Activated CD4-positive, alpha-beta T cell treated with anti-CD3 and anti-CD28 coated beads, Interleukin-2, amount 50 U/mL, for 4 hours (primary cell): ENCODE data around the gene TCTN3.
"Not testable (repeated sequence)": the region's sequence is repeated elsewhere in the genome, so short reads cannot be mapped to it uniquely, and the experiment has no call there.

Source experiments
- DNase-seq, 2 experiments: peaks; one replicate each; pipeline ENCODE4 v3.0.0-alpha.2; 2020

Gene TCTN3, protein sequence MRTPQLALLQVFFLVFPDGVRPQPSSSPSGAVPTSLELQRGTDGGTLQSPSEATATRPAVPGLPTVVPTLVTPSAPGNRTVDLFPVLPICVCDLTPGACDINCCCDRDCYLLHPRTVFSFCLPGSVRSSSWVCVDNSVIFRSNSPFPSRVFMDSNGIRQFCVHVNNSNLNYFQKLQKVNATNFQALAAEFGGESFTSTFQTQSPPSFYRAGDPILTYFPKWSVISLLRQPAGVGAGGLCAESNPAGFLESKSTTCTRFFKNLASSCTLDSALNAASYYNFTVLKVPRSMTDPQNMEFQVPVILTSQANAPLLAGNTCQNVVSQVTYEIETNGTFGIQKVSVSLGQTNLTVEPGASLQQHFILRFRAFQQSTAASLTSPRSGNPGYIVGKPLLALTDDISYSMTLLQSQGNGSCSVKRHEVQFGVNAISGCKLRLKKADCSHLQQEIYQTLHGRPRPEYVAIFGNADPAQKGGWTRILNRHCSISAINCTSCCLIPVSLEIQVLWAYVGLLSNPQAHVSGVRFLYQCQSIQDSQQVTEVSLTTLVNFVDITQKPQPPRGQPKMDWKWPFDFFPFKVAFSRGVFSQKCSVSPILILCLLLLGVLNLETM

GRCh38 chr10:95693668-95694534 lies at the start of gene TCTN3:
TCTN3 (minus strand) TSS chr10:95693927; CDS start chr10:95693899, 28 bp downstream.
- DNase-seq, result peak; percentile 92 to 94

- no peak for DNase-seq
Observed at GRCh38 chr10:95742962-95743535, 49.3 kb upstream of the TCTN3 start.

DNA sequence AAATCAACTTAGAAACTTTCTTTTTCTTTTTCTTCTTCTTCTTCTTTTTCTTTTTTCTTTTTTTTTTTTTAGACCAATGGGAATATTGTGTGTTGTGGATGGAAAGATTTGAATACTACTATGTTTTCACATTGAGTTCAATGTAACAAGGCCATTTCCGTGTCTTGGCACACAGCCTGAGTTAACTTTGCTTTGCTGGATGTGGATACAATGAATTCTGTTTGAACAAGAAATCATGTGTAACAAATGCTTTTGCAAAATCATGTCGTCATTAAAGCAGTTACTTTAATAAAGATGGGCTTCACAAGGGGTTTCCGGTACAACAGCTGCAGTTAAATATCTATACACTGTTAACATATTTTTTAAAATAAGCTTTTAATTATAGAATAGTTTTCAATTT lies 48.8 kb upstream of the TCTN3 start:
- no peak for DNase-seq

DNA sequence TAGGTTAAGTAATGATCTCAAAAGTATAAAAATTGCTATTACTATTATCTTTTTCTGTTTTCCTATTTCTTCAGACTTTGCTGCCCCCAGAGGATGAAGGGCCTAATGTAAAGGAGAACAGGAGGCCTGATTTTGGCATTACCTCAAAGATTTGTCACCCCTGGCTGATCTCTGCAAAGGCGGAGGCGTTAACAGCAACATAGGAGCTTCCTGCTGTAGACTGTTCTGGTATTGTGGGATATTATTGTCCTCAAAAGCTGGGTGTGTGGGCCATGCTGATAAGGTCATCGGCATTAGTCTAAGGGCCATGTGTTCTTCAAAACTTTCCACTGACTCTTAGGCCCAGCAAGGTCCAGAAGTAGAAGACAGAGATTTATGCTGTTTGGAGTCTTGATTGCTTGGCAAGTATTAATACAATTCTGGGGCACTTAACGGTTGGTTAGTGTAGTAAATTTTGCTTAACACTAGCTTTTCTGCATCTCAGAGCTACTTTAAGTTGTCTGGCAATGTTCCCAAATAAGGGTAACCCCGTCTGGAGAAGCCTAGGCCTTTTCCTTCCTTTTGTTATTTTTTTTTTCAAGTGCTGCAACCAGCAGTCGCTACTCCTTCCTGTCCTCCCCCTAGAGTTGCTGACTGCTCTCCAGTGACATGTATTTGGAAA lies 48.2 kb upstream of the TCTN3 start:
- no peak for DNase-seq

DNA sequence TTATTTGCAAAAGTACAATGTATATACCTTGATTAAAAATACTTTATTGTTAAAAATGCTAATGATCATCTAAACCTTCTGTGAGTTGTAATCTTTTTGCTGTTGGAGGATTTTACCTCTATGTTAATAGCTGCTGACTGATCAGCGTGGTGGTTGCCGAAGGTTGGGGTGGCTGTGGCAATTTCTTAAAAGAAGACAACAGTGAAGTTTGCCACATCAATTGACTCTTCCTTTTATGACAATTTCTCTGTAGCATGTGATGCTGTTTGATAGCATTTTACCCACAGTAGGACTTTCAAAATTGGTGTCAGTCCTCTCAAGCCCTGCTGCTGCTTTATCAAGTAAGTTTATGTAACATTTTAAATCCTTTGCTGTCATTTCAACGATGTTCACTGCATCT lies 45.3 kb upstream of the TCTN3 start:
- no peak for DNase-seq

GRCh38 chr10:95732907-95733306 lies 39.2 kb upstream of the TCTN3 start:
- DNase-seq, result not testable (repeated sequence)

GRCh38 chr10:95730233-95730632 lies 36.5 kb upstream of the TCTN3 start:
- DNase-seq, result no peak

DNA sequence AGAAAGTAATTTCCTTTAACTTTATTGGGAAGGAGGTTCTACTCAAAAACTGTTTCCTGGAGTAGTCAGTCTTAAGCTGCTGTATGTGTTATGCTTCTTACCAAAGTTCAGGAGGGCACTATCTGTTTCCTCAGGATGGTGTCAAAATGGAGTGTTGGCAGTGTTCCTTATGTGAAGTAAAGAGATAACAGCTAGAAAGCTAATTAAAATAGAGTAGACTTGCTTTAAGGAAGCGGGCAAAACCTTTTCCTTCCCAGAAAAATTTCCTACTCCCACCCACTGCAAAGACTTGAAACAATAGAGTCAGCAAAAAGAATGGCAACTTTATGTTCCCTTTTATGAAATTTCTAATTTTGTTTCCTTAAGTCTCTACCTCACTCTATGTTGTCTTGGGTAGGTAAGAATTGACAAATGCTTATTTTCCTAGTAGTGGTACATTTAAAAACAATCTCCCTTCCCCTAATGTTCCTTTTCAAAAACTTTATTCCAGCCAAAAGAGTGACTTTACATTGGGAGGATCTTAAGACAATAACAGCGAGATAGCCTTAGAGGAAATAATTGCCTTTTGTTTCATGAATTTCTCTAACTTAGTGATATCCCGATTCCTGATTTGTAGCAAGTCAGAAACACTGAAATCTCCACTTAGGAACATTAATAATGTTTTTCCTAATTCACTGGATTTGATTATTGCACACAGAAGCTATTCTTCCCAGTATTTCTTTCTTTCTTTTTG lies 35.8 kb upstream of the TCTN3 start:
- DNase-seq, result no peak

- no peak for DNase-seq
Observed at GRCh38 chr10:95728526-95728925, 34.8 kb upstream of the TCTN3 start.

DNA sequence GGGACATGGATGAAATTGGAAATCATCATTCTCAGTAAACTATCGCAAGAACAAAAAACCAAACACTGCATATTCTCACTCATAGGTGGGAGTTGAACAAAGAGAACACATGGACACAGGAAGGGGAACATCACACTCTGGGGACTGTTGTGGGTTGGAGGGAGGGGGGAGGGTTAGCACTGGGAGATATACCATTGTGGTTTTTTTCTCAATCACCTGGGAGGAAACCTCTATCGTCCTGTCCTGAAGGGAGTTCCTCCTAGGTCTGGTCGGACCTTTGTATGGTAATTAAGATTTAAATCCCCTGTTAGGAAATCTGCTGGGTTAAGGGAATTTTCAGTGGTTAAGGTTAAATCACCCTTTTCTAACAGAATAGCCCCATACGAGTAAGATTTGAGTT lies 28.8 kb upstream of the TCTN3 start:
- not testable (repeated sequence) for DNase-seq

DNA sequence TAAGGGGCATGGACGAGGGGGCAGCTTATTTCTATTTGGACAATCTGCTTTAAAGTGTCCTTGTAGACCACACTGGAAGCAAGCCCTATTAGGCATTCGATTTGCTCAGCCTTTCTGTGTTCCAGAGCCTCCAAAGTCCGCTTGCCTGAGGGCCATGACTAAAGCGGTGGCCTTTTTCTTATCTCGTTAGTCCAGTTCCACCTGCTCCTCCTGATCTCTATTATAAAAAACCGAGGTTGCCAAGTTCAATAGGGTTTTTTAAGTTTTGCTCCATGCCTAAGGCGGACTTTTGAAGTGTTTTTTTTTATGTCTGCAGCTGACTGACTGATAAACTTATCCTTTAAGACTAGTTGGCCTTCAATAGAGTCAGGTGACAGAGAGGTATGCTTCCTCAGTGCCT lies 27.0 kb upstream of the TCTN3 start:
- DNase-seq, result not testable (repeated sequence)

DNA sequence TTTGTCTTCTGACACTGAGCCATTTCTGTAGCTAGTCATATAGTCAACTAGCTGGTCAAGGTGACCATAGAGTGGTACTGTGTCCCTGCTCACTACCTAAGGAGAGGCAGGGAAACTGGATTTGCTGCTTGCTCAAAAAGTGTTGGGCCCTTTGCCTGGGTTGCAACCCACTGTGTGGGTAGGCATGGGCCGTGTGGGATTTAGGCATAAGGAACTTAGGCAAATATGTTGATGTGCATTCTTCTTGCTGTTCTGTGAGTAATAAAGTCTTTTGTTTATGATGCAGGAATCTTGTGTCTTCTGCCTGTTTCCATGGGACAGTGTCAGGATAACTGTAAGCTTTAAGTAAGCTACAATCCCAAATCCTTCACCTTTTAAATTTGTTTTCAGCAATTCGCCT lies 23.1 kb upstream of the TCTN3 start:
- no peak for DNase-seq

GRCh38 chr10:95716466-95716865 lies 22.7 kb upstream of the TCTN3 start:
- DNase-seq, result no peak

DNA sequence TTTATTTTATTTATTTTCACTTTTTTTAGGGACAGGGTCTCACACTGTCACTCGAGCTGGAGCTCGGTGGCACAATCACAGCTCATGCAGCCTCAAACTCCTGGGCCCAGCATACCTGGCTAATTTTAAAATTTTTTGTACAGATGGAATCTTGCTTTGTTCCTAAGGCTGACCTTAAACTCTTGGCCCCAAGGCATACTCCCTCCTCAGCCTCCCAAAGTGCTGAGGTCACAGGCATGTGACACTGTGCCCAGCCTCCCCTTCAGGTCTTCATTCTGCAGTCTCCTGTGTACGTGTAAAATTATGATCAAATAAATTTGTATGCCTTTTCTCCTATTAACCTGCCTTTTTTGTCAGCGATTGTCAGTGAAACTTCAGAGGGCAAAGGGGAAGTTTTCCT lies 17.8 kb upstream of the TCTN3 start:
- no peak for DNase-seq

DNA sequence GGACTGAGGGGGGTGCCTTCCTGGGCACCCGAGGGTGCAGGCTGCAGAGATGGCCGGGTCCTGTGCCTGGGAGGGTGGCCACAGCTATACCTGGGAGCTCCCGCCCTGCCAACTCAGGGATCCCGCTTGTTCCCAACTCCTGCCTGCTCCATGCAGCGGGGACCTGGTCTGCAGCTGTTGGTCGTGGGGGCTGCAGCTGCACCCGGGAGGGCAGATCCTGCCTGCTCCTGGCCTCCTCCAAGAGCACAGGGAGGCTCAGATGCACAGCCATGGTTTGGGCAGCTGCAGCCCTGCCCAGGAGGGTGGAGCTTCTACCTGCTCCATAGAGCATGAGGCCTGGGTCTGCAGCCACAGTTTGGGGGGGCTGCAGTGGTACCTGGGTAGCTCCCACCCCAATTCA lies 13.3 kb upstream of the TCTN3 start:
- DNase-seq, result no peak

GRCh38 chr10:95706573-95706972 lies 12.8 kb upstream of the TCTN3 start:
- DNase-seq, result no peak

DNA sequence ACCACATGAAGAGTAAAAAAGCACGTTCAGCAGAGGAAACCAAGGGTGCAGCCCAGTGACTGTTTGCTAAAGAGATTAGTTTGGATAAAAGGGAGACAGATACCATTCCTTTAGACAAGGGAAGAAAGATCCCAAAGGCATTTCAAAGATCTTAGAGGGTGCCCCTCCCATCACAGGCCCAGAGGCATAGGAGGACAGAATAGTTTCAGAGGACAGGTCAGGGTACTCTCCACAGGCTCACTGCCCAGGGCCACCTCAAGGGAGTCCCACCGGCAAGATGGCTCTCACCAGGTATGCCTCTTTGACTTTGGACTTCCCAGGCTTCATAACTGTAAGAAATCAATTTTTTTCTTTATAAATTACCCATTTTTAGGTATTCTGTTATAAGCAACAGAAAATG lies 4.7 kb upstream of the TCTN3 start:
- DNase-seq, result no peak

DNA sequence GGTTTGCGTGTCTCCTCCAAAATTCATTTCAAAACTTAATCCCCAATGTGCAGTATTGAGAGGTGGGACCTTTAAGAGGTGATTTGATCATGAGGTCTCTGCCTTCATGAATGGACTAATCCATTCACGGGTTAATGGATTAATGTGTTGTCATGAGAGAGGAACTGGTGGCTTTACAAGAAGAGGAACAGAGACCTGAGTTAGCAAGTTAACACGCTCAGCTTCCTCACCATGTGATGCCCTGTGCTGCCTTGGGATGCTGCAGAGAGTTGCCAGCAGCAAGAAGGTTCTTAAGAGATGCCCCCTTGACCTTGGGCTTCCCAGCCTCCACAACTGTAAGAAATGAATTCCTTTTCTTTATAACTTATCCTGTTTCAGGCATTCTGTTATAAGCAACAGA lies 3.7 kb upstream of the TCTN3 start:
- no peak for DNase-seq

GRCh38 chr10:95694665-95695064 lies 938 bp upstream of the TCTN3 start:
- no peak for DNase-seq

DNA sequence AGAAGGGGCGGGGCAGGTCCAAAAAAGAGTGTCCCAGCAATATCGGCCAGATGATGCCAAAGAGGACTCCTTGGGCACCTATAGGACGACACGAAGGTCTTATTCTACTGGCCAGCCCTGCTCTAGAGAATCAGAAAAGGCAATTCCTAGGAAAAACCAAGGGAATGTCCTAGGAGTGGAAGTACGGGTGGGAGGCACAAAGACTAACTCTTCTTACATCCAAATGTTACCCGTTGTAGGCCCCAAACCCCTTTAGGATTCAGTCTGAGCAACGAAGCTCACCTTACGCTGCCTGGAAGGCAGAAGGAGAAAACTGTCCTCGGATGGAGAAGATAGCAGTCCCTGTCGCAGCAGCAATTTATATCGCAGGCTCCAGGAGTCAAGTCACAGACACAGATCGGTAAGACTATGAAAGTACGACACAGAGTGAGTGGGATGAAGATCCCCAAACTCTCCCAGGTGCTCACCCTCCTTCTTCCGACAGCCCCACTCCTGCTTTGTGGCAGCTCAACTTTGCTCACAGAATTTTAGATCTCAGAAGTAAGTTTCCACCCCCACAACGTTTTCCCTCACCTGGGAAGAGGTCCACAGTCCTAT lies 558 bp downstream of the TCTN3 start:
- no peak for DNase-seq

DNA sequence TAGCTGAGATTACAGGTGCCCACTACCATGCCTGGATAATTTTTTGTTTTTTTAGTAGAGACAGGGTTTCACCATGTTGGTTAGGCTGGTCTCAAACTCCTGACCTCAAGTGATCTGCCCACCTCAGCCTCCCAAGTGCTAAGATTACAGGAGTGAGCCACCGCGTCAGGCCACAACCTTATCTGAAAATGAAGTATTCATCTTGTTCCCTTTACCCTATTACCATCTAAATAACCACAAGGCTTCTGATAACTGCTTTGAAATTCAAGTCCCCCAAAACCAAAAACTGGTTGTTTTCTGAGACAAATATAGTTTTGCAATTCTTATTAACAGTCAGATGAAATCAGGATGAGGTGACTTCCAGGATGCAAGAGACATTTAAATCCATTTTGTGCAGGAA lies 2.4 kb downstream of the TCTN3 start:
- DNase-seq, result no peak

DNA sequence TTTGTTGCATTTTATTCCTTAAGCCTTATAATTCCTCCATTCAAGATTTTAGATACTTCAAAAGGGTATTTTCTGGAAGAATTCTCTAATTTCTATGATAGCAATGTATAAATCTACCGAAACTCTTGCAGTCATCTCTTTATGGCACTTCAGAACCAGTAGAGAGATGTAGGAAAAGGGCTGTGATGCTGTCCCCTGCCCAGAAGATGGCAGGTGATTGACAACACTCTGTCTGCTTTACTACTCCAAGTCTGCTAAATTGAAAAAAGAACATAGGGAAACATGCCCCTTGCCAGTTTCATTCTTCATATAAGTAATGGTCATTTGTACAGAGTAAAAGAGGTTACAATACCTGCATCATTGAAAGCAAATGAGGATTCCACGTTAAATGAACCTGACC lies 5.1 kb downstream of the TCTN3 start:
- DNase-seq, result no peak
